ENCODE measurements around the gene CELF2. TPM values are rescaled to one million over a fixed set of nuclear protein-coding genes. Genes with fewer than 3 reads are reported as not detected.
A peak's percentile ranks its signal among the peaks of the same experiment; 100 is the strongest.

Gene CELF2
- total RNA-seq, 2 experiments from 2014 or later = 197 to 205 TPM

DNA sequence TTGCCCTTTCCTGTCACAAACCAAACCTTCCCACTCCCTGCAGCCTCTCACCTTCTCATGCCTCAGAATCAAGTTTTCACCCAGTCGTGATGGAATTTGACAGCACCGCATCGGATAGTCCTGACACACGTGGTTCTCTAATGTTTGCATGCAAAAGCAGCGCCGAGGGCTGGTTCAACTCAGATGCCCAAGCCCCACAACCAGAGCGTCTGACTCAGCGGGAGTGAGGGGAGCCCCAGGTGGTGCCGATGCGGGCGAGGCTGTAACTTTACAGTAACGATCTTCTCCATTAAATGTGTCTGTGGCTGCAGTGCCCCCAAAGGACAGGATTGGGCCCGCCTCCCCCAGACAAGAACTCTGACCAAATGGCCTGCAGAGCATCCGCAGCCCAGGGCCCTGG is 284.5 kb downstream of the CELF2 start:
- Histone ChIP-seq H3K27ac (ENCODE audit: low read depth in 1 of 2, low read length in 2 of 2) (no peak overlapping the region), H3K27me3 (ENCODE audit: control insufficient read depth in 1 of 2, insufficient read depth in 2 of 2, low read length in 2 of 2) (no peaks in the 10 kb centered on the region), H3K9me3 (ENCODE audit: control insufficient read depth in 1 of 2, insufficient read depth in 1 of 2, low read length in 2 of 2) (peaks cover 7 to 29% of the 10 kb centered on the region in 2 experiments), H3K4me3 (ENCODE audit: low read length) (no peak overlapping the region), H3K36me3 (ENCODE audit: insufficient read depth, low read length) (peaks cover 98% of the 10 kb centered on the region), H3K4me1 (ENCODE audit: insufficient read depth, low read length) (peaks cover 5% of the 10 kb centered on the region)
- peaks cover 58% of the 10 kb centered on the region for H3K36me3 Mint-ChIP-seq (ENCODE audit: low read depth)
- H3K4me3 Mint-ChIP-seq = no peak overlapping the region
- TF ChIP-seq, protein P1, sequence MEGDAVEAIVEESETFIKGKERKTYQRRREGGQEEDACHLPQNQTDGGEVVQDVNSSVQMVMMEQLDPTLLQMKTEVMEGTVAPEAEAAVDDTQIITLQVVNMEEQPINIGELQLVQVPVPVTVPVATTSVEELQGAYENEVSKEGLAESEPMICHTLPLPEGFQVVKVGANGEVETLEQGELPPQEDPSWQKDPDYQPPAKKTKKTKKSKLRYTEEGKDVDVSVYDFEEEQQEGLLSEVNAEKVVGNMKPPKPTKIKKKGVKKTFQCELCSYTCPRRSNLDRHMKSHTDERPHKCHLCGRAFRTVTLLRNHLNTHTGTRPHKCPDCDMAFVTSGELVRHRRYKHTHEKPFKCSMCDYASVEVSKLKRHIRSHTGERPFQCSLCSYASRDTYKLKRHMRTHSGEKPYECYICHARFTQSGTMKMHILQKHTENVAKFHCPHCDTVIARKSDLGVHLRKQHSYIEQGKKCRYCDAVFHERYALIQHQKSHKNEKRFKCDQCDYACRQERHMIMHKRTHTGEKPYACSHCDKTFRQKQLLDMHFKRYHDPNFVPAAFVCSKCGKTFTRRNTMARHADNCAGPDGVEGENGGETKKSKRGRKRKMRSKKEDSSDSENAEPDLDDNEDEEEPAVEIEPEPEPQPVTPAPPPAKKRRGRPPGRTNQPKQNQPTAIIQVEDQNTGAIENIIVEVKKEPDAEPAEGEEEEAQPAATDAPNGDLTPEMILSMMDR (IDR thresholded peaks at IDR 0.05) = no peak
- ATAC-seq (ENCODE audit: poor library complexity) (no peak), DNase-seq (no peak)
- H3K4me1 Mint-ChIP-seq (ENCODE audit: low read depth) = peaks cover 21% of the 10 kb centered on the region
- H3K27me3 Mint-ChIP-seq = no peaks in the 10 kb centered on the region
- CTCF ChIA-PET = no interaction called here
- H3K27ac Mint-ChIP-seq = peak overlapping the region; percentile 71
- POLR2A ChIA-PET = no interaction called here
- no peaks in the 10 kb centered on the region for H3K9me3 Mint-ChIP-seq
- intact Hi-C loops (cut with DNase I, micrococcal nuclease) = no loop called here

DNA sequence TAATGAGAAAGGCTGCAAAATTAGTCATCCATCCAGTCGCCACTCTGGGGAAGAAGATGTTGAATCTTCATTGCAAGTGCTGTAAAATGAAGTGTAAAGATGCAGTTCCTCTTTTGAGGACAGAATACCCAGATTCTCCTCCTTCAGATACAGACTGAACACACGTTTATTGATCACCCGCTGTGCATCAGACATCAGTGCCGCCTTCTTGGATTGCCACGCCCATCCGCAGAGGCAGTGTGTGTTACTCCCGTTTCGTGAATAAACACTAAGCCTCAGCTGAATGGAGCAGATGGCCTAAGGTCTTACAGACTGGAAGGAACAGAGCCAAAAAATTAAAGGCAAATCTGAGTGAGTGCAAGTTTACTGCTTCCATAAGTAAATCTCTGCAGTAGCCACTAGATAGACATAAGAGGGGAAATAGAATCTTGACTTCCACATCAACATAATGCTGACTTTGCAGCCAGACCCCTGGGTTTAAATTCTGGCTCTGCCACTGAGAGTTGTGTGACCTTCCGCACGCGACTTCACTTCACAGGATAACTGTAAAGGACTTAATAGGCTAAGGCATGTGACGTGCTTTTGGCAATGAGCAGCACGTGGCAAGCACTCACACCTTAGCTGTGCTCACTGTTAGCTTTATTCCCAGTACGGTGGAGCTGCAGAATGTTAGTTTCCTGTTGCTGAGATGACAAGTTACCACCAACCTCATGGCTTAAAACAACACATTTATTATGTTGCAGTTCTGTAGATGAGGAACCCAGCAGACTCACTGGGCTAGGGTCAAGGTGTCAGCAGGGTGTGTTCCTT is 285.9 kb downstream of the CELF2 start:
- H3K9me3 Mint-ChIP-seq = peaks cover 8% of the 10 kb centered on the region
- no peaks in the 10 kb centered on the region for H3K27me3 Mint-ChIP-seq
- H3K4me3 Mint-ChIP-seq = no peak overlapping the region
- POLR2A ChIA-PET = no interaction called here
- DNase-seq (no peak), ATAC-seq (ENCODE audit: poor library complexity) (no peak)
- H3K36me3 ChIP-seq (ENCODE audit: insufficient read depth, low read length) = peaks cover 98% of the 10 kb centered on the region
- peaks cover 15 to 35% of the 10 kb centered on the region in 2 experiments for H3K9me3 ChIP-seq (ENCODE audit: control insufficient read depth in 1 of 2, insufficient read depth in 1 of 2, low read length in 2 of 2)
- TF ChIP-seq, protein P1 (IDR thresholded peaks at IDR 0.05) = no peak
- H3K27me3 ChIP-seq (ENCODE audit: control insufficient read depth in 1 of 2, insufficient read depth in 2 of 2, low read length in 2 of 2) = no peaks in the 10 kb centered on the region
- H3K27ac Mint-ChIP-seq = peak overlapping the region; percentile 71
- CTCF ChIA-PET = no interaction called here
- H3K27ac ChIP-seq (ENCODE audit: low read depth in 1 of 2, low read length in 2 of 2) = no peak overlapping the region
- H3K4me1 ChIP-seq (ENCODE audit: insufficient read depth, low read length) = peaks cover 5% of the 10 kb centered on the region
- H3K4me1 Mint-ChIP-seq (ENCODE audit: low read depth) = peaks cover 26% of the 10 kb centered on the region
- no peak overlapping the region for H3K4me3 ChIP-seq (ENCODE audit: low read length)
- intact Hi-C loops (cut with DNase I, micrococcal nuclease) = no loop called here
- H3K36me3 Mint-ChIP-seq (ENCODE audit: low read depth) = peaks cover 72% of the 10 kb centered on the region

DNA sequence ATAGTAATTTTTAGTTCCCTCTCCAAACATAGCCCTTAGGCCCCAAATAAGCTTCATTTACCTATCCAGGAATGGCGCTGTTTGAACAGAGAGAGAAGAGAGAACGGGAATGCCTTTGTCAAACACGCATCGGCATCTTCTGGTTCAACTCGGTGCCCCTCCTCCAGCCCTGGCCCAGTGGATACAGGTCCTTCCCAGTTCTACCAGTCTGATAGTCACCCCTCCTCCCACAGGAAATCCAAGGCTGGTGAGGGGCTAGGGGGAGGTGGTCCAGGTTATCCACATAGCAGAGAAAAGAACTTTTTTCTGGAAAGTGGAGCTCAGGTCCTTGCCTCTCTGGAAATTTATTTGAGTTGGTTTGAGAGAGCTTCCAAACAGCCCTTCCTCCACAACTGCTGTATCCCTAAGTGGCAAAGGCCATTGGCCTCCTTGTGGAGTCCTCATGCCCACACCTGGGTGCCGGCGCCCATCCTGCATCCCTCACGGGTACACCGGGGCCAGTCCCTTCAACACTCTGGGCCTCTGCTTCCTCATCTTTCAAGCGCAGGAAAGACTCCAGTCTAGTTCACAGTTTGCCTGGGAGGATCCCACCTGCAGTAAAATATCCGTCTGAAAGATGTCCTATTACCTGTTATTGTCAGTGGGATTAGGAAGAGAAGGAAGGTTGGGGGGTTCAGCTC is 287.4 kb downstream of the CELF2 start:
- H3K27ac Mint-ChIP-seq = peak overlapping the region; percentile 71
- H3K4me3 Mint-ChIP-seq = no peak overlapping the region
- CTCF ChIA-PET = no interaction called here

More for the DNA sequence above, 287.4 kb downstream of the CELF2 start:
- no peaks in the 10 kb centered on the region for H3K27me3 Mint-ChIP-seq
- no peak overlapping the region for H3K27ac ChIP-seq (ENCODE audit: low read depth in 1 of 2, low read length in 2 of 2)
- peaks cover 8% of the 10 kb centered on the region for H3K9me3 Mint-ChIP-seq
- intact Hi-C loops (cut with DNase I, micrococcal nuclease) = no loop called here
- H3K4me1 Mint-ChIP-seq (ENCODE audit: low read depth) = peaks cover 37% of the 10 kb centered on the region
- H3K36me3 ChIP-seq (ENCODE audit: insufficient read depth, low read length) = peaks cover 98% of the 10 kb centered on the region
- H3K27me3 ChIP-seq (ENCODE audit: control insufficient read depth in 1 of 2, insufficient read depth in 2 of 2, low read length in 2 of 2) = no peaks in the 10 kb centered on the region
- no peak for ATAC-seq (ENCODE audit: poor library complexity)
- TF ChIP-seq, protein P1 (IDR thresholded peaks at IDR 0.05) = no peak
- H3K9me3 ChIP-seq (ENCODE audit: control insufficient read depth in 1 of 2, insufficient read depth in 1 of 2, low read length in 2 of 2) = peaks cover 15 to 32% of the 10 kb centered on the region in 2 experiments
- no peak overlapping the region for H3K4me3 ChIP-seq (ENCODE audit: low read length)
- POLR2A ChIA-PET = no interaction called here
- no peak for DNase-seq
- peaks cover 11% of the 10 kb centered on the region for H3K4me1 ChIP-seq (ENCODE audit: insufficient read depth, low read length)
- peaks cover 87% of the 10 kb centered on the region for H3K36me3 Mint-ChIP-seq (ENCODE audit: low read depth)
